NCI-H524 treated with DMSO at 0.1 percent for 48 hours (cell line): Measurements from ENCODE around the gene BAX.
A peak's percentile ranks its signal among the peaks of the same experiment; 100 is the strongest.

ENCODE experiments used
- DNase-seq: peaks from one replicate; lab custom pipeline; 2025; lab: John Stamatoyannopoulos, UW

BAX gene

DNA sequence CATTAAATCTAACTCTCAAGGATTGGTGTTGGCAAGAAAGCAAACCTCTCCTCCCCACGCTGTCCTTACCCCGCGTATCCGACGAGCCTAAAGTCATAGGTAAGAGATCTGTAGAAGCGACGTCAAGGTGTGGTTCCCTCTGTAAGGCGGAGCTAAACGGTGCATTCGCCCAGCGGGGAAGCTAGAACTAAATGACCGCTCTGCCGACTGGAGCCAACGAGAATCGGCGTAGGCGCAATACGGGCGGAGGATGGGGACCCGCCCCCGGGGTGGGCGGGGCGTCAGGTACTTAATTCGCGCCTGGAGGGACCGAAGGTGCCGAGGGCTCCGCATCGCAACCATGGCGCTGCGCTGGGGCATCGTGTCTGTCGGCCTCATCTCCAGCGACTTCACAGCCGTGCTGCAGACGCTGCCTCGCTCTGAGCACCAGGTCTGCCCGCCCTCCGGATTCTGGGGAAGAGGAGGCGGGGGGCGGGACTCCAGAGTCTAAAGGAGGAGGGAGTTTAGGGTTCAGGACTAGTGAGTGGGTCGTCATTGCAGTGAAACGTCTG lies 21.2 kb upstream of the BAX start, which contains the start of gene DHDH:
TSS of gene DHDH (plus strand) at position 318 of the 551 bp plus-strand sequence. CDS start at position 341, 23 bp downstream.
- DNase-seq: peak; percentile 15

- no peak for DNase-seq
Observed at GRCh38 chr19:48934837-48935236, 19.8 kb upstream of the BAX start.

DNA sequence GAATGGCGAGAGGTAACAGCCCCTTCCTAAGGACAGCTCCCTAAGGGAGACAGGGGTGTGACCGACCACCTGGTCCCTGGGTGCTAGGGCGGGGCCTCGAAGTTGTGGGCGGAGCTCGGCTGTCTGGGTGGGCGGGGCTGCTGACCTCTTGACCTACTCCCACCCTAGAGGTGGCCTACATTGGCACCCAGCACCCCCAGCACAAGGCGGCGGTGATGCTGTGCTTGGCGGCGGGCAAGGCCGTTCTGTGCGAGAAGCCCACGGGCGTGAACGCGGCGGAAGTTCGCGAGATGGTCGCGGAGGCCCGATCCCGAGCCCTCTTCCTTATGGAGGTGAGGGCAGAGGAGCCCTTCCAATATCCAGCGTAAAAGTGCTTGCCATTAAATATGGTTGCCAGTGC lies 18.8 kb upstream of the BAX start:
- no peak for DNase-seq

DNA sequence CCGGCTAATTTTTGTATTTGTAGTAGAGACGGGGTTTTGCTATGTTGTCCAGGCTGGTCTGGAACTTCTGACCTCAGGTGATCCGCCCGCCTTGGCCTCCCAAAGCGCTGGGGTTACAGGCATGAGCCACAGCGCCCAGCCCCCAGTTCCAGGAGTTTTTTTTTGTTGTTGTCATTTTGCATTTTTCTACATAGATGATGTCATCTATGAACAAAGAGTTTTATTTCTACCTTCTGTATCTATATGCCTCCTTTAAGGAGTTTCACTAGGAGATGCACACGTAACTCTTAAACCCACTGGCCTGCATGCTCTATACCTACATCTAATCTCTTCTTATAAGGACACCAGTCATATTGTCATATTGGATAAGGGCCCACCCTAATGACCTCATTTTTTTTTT lies 16.4 kb upstream of the BAX start:
- DNase-seq: no peak

DNA sequence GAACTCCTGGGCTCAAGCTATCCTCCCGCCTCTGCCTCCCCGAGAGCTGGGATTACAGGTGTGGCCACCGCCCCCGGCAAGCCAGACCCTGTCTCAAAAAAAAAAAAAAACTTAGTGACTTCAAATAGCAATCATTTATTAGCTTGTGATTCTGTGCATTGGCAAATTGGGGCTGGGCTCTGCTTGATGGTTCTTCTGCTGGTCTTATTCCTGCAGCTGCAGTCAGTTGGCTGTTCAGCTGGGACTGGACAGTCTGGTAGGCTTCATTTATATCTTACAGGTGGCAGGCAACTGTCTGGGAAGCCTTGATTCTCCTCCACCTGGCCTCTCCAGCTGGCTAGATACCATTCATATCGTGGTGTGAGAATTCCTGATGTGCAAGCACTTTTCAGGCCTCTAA lies 13.8 kb upstream of the BAX start:
- DNase-seq: no peak

GRCh38 chr19:48943081-48943480 lies 11.6 kb upstream of the BAX start:
- no peak for DNase-seq

DNA sequence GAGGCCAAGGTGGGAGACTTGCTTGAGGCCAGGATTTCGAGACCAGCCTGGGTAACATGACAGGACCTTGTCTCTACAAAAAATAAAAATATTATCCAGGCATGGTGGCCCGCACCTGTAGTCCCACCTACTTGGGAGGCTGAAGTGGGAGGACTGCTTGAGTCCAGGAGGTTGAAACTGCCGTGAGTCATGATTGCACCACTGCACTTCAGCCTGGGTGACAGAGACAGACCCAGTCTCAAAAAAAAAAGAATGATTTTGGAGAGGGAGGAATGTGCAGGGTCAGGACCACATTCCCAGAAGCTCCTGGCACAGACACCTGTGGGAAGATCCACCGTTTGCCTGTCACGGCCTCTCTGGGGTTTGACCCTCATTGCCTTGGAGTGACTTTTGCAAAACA lies 9.3 kb upstream of the BAX start:
- DNase-seq: no peak

- no peak for DNase-seq
Observed at GRCh38 chr19:48945817-48946216, 8.9 kb upstream of the BAX start.

GRCh38 chr19:48946463-48947257 lies 8.0 kb upstream of the BAX start:
- DNase-seq: no peak

DNA sequence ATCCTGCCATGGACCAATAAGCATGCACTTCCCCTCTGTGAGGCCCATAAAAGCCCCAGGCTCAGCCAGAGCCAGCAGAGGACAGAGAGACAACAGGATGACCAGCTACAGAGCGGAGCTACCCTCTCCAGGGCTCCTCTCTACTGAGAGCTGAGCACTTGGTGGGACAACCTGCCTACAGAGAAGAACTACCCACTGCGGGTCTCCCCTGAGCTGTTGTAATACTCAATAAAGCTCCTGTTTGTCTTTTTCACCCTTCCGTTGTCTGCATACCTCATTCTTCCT lies 7.5 kb upstream of the BAX start:
- no peak for DNase-seq

DNA sequence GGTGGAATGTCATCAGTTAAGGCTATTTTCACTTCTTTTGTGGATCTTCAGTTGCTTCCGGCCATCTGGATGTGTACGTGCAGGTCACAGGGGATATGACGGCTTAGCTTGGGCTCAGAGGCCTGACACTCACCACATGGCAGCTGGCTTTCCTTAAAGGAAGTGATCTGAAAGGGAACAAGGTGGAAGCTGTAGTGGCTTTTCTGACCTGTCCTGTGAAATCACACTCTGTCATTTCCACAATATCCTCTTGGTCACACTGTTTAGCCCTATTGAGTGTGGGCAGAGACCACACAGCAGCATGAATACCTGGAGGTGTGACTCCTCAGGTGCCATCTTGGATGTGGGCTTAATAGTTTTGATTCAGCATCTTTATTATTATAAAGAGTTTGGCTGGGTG lies 4.5 kb upstream of the BAX start:
- no peak for DNase-seq

DNA sequence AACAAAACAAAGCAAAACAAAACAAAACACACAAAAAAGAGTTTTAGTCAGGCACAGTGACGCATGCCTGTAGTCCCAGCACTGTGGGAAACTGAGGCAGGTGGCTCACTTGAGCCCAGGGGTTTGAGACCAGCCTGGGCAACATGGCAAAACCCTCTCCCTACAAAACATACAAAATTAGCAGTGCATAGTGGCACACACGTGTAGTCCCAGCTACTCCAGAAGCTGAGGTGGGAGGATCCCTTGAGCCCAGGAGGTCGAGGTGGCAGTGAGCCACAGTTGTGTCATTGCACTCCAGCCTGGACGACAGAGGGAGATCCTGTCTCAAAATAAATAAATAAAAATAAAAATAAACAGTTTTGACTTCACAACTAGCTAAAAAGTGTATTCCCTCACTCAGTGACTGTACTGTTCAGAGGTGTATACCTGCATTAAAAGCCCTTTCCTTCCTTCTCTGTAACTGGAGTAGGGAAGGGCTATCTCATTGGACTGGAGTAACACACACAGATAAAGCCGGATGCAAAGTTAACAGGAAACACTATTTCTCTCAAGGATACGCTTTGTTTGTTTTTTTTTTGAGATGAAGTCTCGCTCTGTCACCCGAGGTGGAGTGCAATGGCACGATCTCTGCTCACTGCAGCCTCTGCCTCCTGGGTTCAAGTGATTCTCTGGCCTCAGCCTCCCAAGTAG lies 3.7 kb upstream of the BAX start:
- DNase-seq: no peak

- no peak for DNase-seq
Observed at GRCh38 chr19:48953141-48953540, 1.5 kb upstream of the BAX start.

DNA sequence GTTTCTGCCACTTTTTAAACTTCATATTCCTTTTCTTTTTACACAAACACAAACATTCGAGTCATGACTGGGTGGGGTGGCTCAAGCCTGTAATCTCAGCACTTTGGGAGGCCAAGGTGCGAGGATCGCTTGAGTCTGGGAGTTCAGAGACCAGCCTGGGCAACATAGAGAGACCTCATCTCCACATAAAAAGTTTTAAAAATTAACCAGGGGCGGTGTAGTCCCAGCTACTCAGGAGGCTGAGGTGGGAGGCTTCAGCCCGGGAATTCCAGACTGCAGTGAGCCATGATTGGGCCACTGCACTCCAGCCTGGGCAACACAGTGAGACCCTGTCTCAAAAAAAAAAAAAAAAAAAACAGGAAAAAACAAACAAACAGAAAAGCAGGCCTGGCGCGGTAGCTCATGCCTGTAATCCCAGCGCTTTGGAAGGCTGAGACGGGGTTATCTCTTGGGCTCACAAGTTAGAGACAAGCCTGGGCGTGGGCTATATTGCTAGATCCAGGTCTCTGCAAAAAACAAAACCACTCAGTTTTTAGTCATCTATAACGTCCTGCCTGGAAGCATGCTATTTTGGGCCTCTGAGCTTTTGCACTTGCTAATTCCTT lies 583 bp upstream of the BAX start:
- DNase-seq: no peak

DNA sequence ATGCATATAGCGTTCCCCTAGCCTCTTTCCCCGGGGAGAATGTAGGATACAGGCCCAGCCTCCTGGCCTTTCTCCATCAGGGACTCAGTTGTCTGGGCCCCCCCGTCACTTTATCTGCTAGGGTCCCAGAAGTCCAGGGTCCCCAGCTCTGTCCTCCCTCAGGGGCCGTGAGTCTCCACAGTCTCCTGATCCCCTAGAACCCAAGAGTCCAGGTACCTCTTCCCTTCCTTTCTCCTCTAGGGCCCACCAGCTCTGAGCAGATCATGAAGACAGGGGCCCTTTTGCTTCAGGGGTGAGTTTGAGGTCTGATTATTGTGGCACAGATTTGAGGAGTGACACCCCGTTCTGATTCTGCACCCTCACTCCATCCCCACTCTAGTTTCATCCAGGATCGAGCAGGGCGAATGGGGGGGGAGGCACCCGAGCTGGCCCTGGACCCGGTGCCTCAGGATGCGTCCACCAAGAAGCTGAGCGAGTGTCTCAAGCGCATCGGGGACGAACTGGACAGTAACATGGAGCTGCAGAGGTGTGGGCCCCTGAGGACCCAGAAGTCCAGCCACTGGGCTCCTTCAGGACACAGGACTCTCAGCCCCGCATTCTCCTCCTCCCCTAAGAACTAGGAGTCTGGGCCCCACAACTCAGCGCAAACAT lies 758 bp downstream of the BAX start:
- no peak for DNase-seq

DNA sequence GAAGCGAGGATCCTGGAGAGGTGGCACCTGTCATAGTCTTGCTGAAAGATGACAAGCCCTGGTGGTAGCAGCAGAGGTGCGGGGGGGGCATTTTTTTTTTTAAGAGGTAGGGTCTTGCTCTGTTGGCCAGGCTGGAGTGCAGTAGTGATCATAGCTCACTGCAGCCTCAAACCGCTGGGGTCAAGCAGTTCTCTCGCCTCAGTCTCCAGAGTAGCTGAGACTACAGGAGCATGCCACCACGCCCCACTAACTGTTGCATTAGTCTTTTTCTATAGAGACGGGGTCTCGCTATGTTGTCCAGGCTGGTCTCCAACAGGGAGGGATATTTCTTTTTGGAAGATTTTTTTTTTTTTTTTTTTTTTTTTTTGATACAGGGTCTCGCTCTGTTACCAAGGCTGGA lies 3.3 kb downstream of the BAX start:
- no peak for DNase-seq

DNA sequence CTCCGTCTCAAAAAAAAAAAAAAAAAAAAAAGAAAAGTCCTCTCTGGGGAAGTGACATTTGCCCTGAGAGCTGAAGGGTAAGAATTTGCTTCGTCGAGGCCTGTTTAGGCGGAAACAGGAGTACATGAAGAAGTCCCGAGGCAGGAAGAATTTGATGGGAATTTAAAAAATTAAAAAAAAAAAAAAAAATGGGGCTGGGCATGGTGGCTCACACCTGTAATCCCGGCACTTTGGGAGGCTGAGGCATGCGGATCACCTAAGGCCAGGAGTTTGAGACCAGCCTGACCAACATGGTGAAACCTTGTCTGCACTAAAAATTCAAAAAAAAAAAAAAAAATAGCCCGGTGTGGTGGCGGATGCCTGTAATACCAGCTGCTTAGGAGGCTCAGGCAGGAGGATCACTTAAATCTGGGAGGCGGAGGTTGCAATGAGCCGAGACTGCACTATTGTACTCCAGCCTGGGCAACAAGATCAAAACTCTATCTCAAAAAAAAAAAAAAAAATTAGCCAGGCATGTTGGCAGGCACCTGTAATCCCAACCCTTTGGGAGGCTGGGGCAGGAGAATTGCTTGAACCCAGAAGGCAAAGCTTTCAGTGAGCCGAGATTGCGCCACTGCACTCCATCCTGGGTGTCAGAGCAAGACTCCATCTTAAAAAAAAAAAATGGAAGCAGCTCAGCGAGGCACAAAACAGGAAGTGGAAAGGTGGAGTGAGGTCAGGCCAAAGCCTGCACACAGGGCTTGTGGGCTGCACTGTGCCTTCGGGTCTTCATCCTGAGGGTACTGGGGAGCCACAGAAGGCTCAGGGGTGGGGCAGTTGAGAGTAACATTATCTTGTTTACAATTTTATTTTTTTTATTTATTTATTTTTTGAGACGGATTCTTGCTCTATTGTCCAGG lies 4.9 kb downstream of the BAX start:
- no peak for DNase-seq

DNA sequence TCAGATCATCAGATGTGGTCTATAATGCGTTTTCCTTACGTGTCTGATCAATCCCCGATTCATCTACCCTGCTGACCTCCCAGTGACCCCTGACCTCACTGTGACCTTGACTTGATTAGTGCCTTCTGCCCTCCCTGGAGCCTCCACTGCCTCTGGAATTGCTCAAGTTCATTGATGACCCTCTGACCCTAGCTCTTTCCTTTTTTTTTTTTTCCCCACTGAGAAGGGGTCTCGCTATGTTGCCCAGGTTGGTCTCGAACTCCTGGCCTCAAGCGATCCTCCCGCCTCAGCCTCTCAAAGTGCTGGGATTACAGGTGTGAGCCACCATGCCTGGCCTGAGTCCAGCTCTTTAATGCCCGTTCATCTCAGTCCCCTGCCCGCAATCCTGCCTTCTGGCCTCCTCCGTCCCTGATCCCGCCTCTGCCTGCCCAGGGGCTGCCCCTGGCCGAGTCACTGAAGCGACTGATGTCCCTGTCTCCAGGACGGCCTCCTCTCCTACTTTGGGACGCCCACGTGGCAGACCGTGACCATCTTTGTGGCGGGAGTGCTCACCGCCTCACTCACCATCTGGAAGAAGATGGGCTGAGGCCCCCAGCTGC lies 6.5 kb downstream of the BAX start:
- DNase-seq: no peak

- no peak for DNase-seq
Observed at GRCh38 chr19:48961673-48962028, 7.0 kb downstream of the BAX start.

DNA sequence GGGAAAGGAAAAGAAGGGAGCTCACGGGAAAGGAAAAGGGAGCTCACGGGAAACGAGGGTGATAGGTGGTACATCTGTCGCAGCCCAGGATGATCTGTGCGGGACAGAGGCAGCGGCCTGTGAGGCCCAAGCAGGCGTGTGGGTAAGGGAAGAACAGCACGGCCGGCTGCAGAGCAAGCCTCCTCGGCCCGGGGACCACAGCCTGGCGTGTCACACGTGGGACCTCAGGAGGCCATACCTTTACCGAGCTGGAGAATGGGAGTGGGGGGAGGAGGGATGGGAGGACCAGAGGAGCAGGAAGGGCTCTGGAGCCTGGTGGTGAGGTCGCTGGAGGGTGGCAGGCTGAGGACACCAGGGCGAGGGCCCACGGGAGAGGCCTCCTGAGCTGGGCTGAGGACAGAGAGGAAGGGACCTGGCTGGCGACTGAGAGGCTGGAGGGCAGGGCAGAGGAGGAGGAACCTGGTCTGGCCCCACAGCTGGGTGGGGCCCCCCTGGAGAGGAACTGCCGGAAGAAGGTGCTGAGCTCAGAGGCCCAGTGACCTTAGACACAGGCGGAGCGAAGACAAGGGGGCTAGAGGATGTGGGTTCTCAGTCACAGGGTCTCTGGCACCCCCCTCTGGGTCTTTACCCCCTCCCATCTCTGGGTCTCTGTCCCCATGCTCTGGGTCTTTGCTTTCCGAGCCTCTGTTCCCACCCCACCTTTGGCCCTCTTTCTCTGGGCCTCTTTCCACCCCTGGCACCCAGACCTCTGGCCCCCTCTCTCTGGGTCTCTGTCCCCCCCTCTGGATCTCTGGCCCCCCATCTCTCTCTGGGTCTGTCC lies 7.6 kb downstream of the BAX start:
- no peak for DNase-seq

DNA sequence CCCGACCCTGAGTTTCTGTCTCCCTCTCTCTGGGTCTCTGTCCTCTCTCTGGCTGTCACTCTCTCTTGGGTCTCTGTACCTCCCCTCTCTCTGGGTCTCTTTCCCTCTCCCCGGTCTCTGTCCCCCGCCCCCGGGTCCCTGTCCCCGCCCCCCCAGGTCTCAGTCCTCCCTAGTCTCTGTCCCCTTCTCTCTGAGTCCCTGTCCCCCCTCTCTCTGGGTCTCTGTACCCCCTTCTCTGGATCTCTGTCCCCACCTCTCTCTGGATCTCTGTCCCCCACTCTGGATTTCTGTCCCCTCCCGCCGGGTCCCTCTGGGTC lies 8.1 kb downstream of the BAX start:
- no peak for DNase-seq
